Chondrocyte (in vitro differentiated cells): ENCODE data around the gene ATP5PB. TPM values are rescaled to one million over a fixed set of nuclear protein-coding genes. Genes with fewer than 3 reads are reported as not detected.

Experiments used
- DNase-seq: peaks from one replicate; pipeline ENCODE4 v3.0.0; 2021; ENCODE audit warnings: mixed read lengths, low spot score
- H3K27ac Mint-ChIP-seq: one replicate; pipeline ENCODE4 v1.8.0; 2021; ENCODE audit warnings: mild to moderate bottlenecking, moderate library complexity, mixed read lengths; ENCODE audit not compliant: unreplicated experiment
- H3K27me3 Mint-ChIP-seq: 2 replicates; pipeline ENCODE4 v1.8.0; 2021; ENCODE audit warnings: low read depth, mixed read lengths
- H3K36me3 Mint-ChIP-seq: 2 replicates; pipeline ENCODE4 v1.8.0; 2021; ENCODE audit warnings: low read depth, mixed read lengths
- H3K4me1 Mint-ChIP-seq: 2 replicates; pipeline ENCODE4 v1.8.0; 2021; ENCODE audit warnings: low read depth, mild to moderate bottlenecking, mixed read lengths
- H3K4me3 Mint-ChIP-seq: one replicate; pipeline ENCODE4 v1.8.0; 2021; ENCODE audit warnings: mild to moderate bottlenecking, moderate library complexity, mixed read lengths; ENCODE audit not compliant: unreplicated experiment
- H3K9me3 Mint-ChIP-seq: 2 replicates; pipeline ENCODE4 v1.8.0; 2021; ENCODE audit warnings: low read depth, mixed read lengths
- CTCF ChIP-seq: fragments of 200-600 bp; sonication (generic); IDR thresholded peaks from 2 replicates; pipeline ENCODE4 v1.5.0; 2021; ENCODE audit warnings: antibody characterized with exemption, mild to moderate bottlenecking, moderate library complexity
- total RNA-seq: library from RNA; stranded (reverse); gene quantifications from 3 replicates; pipeline ENCODE4 v1.2.1, GENCODE V29; 2021

Gene ATP5PB
- total RNA-seq, 1 donor from 2014 or later: 147 TPM

GRCh38 chr1:111452581-111452980, 3.3 kb downstream of the ATP5PB start:
- H3K36me3 Mint-ChIP-seq: peaks cover 12% of the 10 kb centered on the region
- H3K27ac Mint-ChIP-seq: no peak overlapping the region
- no peaks in the 10 kb centered on the region for H3K27me3 Mint-ChIP-seq
- no peak overlapping the region for H3K4me3 Mint-ChIP-seq
- DNase-seq: no peak
- H3K4me1 Mint-ChIP-seq: peaks cover 36% of the 10 kb centered on the region
- no peak for TF ChIP-seq CTCF
- H3K9me3 Mint-ChIP-seq: no peaks in the 10 kb centered on the region

- no peak overlapping the region for H3K4me3 Mint-ChIP-seq
- H3K9me3 Mint-ChIP-seq: no peaks in the 10 kb centered on the region
- no peaks in the 10 kb centered on the region for H3K27me3 Mint-ChIP-seq
- TF ChIP-seq CTCF: no peak
- H3K27ac Mint-ChIP-seq: no peak overlapping the region
- no peak for DNase-seq
- H3K36me3 Mint-ChIP-seq: peaks cover 18% of the 10 kb centered on the region
- peaks cover 27% of the 10 kb centered on the region for H3K4me1 Mint-ChIP-seq
These were observed 4.4 kb downstream of the ATP5PB start for GRCh38 chr1:111453706-111454105.

- no peak overlapping the region for H3K27ac Mint-ChIP-seq
- H3K36me3 Mint-ChIP-seq: peaks cover 20% of the 10 kb centered on the region
- H3K4me1 Mint-ChIP-seq: peaks cover 23% of the 10 kb centered on the region
- no peak for TF ChIP-seq CTCF
- H3K9me3 Mint-ChIP-seq: no peaks in the 10 kb centered on the region
- H3K27me3 Mint-ChIP-seq: no peaks in the 10 kb centered on the region
- H3K4me3 Mint-ChIP-seq: no peak overlapping the region
- no peak for DNase-seq
These were observed 5.8 kb downstream of the ATP5PB start for GRCh38 chr1:111454859-111455641.

- DNase-seq: no peak
- H3K4me3 Mint-ChIP-seq: no peak overlapping the region
- peaks cover 20% of the 10 kb centered on the region for H3K36me3 Mint-ChIP-seq
- no peak for TF ChIP-seq CTCF
- peaks cover 18% of the 10 kb centered on the region for H3K4me1 Mint-ChIP-seq
- no peaks in the 10 kb centered on the region for H3K27me3 Mint-ChIP-seq
- no peak overlapping the region for H3K27ac Mint-ChIP-seq
- no peaks in the 10 kb centered on the region for H3K9me3 Mint-ChIP-seq
These were observed 6.4 kb downstream of the ATP5PB start for GRCh38 chr1:111455642-111456031.

- H3K27ac Mint-ChIP-seq: no peak overlapping the region
- no peak for DNase-seq
These were observed 12.5 kb downstream of the ATP5PB start for GRCh38 chr1:111461765-111462164.

More at GRCh38 chr1:111461765-111462164, 12.5 kb downstream of the ATP5PB start:
- Mint-ChIP-seq H3K27me3 (no peaks in the 10 kb centered on the region), H3K9me3 (no peaks in the 10 kb centered on the region), H3K36me3 (peaks cover 21% of the 10 kb centered on the region), H3K4me1 (peaks cover 6% of the 10 kb centered on the region), H3K4me3 (no peak overlapping the region)
- no peak for TF ChIP-seq CTCF
